GM21360 (cell line): Measurements from ENCODE around the gene EIF3C.
"Not testable (repeated sequence)": the region's sequence is repeated elsewhere in the genome, so short reads cannot be mapped to it uniquely, and the experiment has no call there.

Experiments
- ATAC-seq: cut with Tn5 transposase; IDR thresholded peaks from one replicate; pipeline ENCODE4 v1.9.1; 2021; ENCODE audit warnings: mild to moderate bottlenecking, moderate library complexity; ENCODE audit not compliant: unreplicated experiment

The EIF3C gene

GRCh38 chr16:28749997-28750465, 38.8 kb downstream of the EIF3C start:
- peak; percentile 93 for ATAC-seq

- ATAC-seq: not testable (repeated sequence)
These were observed 39.3 kb downstream of the EIF3C start for GRCh38 chr16:28750469-28751067.

- not testable (repeated sequence) for ATAC-seq
These were observed 40.2 kb downstream of the EIF3C start, which contains the start of gene NPIPB9 for GRCh38 chr16:28751487-28751886. Gene NPIPB9, plus strand, starts transcription at chr16:28751787.

GRCh38 chr16:28781697-28782096, 70.4 kb downstream of the EIF3C start:
- not testable (repeated sequence) for ATAC-seq

DNA sequence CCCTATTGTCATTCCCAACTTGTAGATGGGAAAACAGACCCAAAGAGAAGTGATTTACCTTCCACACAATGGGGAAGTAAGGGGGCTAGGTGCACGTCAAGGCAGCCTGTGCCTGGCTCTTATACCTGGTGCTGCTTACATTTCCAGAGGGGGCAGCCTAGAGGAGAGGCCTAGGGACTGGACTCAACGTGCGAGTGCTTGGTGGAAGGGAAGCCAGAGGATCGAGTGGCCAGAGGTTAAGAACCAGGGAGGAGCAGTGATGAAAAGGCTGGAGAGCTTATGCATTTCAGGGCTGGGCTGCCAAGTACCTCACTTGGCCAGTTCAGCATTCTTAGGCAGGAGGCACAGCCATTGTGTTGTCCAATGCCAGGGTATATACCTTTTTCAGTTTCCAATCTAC, 71.1 kb downstream of the EIF3C start:
- not testable (repeated sequence) for ATAC-seq
